H1 (cell line): ENCODE results near the gene PRKRIP1. TPM values are rescaled to one million over a fixed set of nuclear protein-coding genes. Genes with fewer than 3 reads are reported as not detected.

Source experiments
- CTCF ChIA-PET: fragments of 300-600 bp; sonication (Branson Sonifier 250); formaldehyde crosslinking; loops from one replicate; lab custom pipeline; 2021; ENCODE audit not compliant: partially characterized antibody; lab: Charles Lee
- POLR2A ChIA-PET: fragments of 300-600 bp; sonication (Branson Sonifier 250); formaldehyde crosslinking; loops from one replicate; lab custom pipeline; 2021; ENCODE audit warnings: inconsistent platforms; ENCODE audit not compliant: partially characterized antibody; lab: Charles Lee
- DNase-seq, 2 experiments: peaks; one replicate each; pipeline versions ENCODE4 v3.0.0 to v3.0.0-alpha.2; 2010 to 2022; ENCODE audit warnings: low spot score in 2 of 2, low read depth in 1 of 2, mixed read lengths in 1 of 2
- FAIRE-seq: peaks from 2 replicates; lab custom pipeline; 2011; peaks lifted over from hg19 to GRCh38; lab: Jason Lieb, UNC
- H2AFZ ChIP-seq: 2 replicates; pipeline ENCODE4 v1.8.1; 2012; ENCODE audit warnings: low read length, inconsistent platforms
- H2AK5ac ChIP-seq: 2 replicates; pipeline ENCODE4 v1.6.1; 2013; ENCODE audit warnings: low read depth, low read length
- H2BK120ac ChIP-seq: replicated peaks from 2 replicates; pipeline ENCODE3; 2013; ENCODE audit warnings: low read depth, low read length, inconsistent platforms
- H2BK12ac ChIP-seq: 2 replicates; pipeline ENCODE4 v1.6.1; 2013; ENCODE audit warnings: low read depth, low read length
- H2BK15ac ChIP-seq: 2 replicates; pipeline ENCODE4 v1.6.1; 2013; ENCODE audit warnings: low read length
- H2BK20ac ChIP-seq: 2 replicates; pipeline ENCODE4 v1.6.1; 2013; ENCODE audit warnings: low read length
- H2BK5ac ChIP-seq: 2 replicates; pipeline ENCODE4 v1.6.1; 2013; ENCODE audit warnings: low read depth, low read length
- H3K14ac ChIP-seq: 2 replicates; pipeline ENCODE4 v1.6.1; 2013; ENCODE audit warnings: inconsistent platforms; ENCODE audit not compliant: insufficient read length
- H3K18ac ChIP-seq: 2 replicates; pipeline ENCODE4 v1.6.1; 2013; ENCODE audit warnings: low read length; ENCODE audit errors: extremely low read depth
- H3K23ac ChIP-seq: 2 replicates; pipeline ENCODE4 v1.6.1; 2013; ENCODE audit warnings: inconsistent platforms; ENCODE audit not compliant: insufficient read length
- H3K23me2 ChIP-seq: 2 replicates; pipeline ENCODE4 v1.6.1; 2013; ENCODE audit warnings: low read depth, low read length
- H3K27ac ChIP-seq: 2 replicates; pipeline ENCODE4 v1.6.1; 2011; ENCODE audit warnings: low read depth, low read length, inconsistent platforms
- H3K27me3 ChIP-seq, 4 experiments: replicated peaks in 1 of 4; 1 replicate in 1 of 4; 2 replicates in 3 of 4; pipeline versions ENCODE4 v1.6.1 to v1.8.1; 2011 to 2013; ENCODE audit warnings: low read length in 3 of 4, mild to moderate bottlenecking in 3 of 4, inconsistent platforms in 2 of 4, mixed read lengths in 2 of 4, moderate library complexity in 1 of 4; ENCODE audit not compliant: control insufficient read depth in 3 of 4, insufficient read depth in 3 of 4; ENCODE audit errors: extremely low read depth in 1 of 4
- H3K36me3 ChIP-seq, 4 experiments: 2 replicates each; pipeline versions ENCODE4 v1.6.1 to v1.8.1; 2011 to 2013; ENCODE audit warnings: mild to moderate bottlenecking in 4 of 4, low read length in 3 of 4, moderate library complexity in 2 of 4, control low read depth in 1 of 4, inconsistent platforms in 1 of 4; ENCODE audit not compliant: insufficient read depth in 4 of 4, control insufficient read depth in 2 of 4
- H3K4ac ChIP-seq: replicated peaks from 2 replicates; pipeline ENCODE3; 2013; ENCODE audit warnings: low read length, low read depth, mixed read lengths, inconsistent platforms; ENCODE audit not compliant: insufficient read length
- H3K4me1 ChIP-seq, 4 experiments: replicated peaks in 1 of 4; 1 replicate in 1 of 4; 2 replicates in 3 of 4; pipeline versions ENCODE4 v1.6.1 to v1.8.1; 2011 to 2013; ENCODE audit warnings: low read length in 3 of 4, inconsistent platforms in 2 of 4, mixed read lengths in 1 of 4; ENCODE audit not compliant: insufficient read depth in 4 of 4, control insufficient read depth in 3 of 4
- H3K4me2 ChIP-seq, 2 experiments: 2 replicates each; pipeline versions ENCODE4 v1.6.1 to v1.8.1; 2011 to 2013; ENCODE audit warnings: low read depth in 2 of 2, low read length in 2 of 2, control low read depth in 1 of 2, inconsistent platforms in 1 of 2, mild to moderate bottlenecking in 1 of 2; ENCODE audit not compliant: insufficient read depth in 1 of 2
- H3K4me3 ChIP-seq, 4 experiments: fragments of 200-600, 300-600 bp in 1 of 4; sonication (generic), shearing (Covaris generic), sonication (Bioruptor Twin) in 1 of 4; 2 replicates each; pipeline versions ENCODE4 v1.5.1 to v1.8.1; 2011 to 2016; ENCODE audit warnings: low read length in 4 of 4, low read depth in 3 of 4, control low read depth in 2 of 4, inconsistent platforms in 2 of 4, mild to moderate bottlenecking in 2 of 4, mixed read lengths in 1 of 4, moderate library complexity in 1 of 4; ENCODE audit not compliant: insufficient read depth in 2 of 4; ENCODE audit errors: extremely low read depth in 1 of 4
- H3K56ac ChIP-seq: replicated peaks from 2 replicates; pipeline ENCODE3; 2013; ENCODE audit warnings: low read depth, mild to moderate bottlenecking, mixed read lengths, low read length, inconsistent platforms; ENCODE audit not compliant: insufficient read length
- H3K79me1 ChIP-seq: 2 replicates; pipeline ENCODE4 v1.6.1; 2013; ENCODE audit warnings: low read depth, low read length, control low read depth
- H3K79me2 ChIP-seq, 2 experiments: 2 replicates each; pipeline versions ENCODE4 v1.6.1 to v1.8.1; 2012 to 2013; ENCODE audit warnings: low read length in 2 of 2, mild to moderate bottlenecking in 2 of 2, inconsistent platforms in 1 of 2; ENCODE audit not compliant: insufficient read depth in 2 of 2, control insufficient read depth in 1 of 2
- H3K9ac ChIP-seq, 4 experiments: replicated peaks in 1 of 4; 1 replicate in 1 of 4; 2 replicates in 3 of 4; pipeline versions ENCODE4 v1.6.1 to v1.8.1; 2011 to 2013; ENCODE audit warnings: low read depth in 3 of 4, low read length in 3 of 4, control low read depth in 2 of 4, mild to moderate bottlenecking in 2 of 4, moderate library complexity in 2 of 4, inconsistent platforms in 1 of 4; ENCODE audit errors: extremely low read depth in 1 of 4
- H3K9me3 ChIP-seq, 2 experiments: 2 replicates each; pipeline versions ENCODE4 v1.6.1 to v1.8.1; 2012 to 2013; ENCODE audit warnings: mild to moderate bottlenecking in 2 of 2, moderate library complexity in 2 of 2, control low read depth in 1 of 2, inconsistent platforms in 1 of 2, low read depth in 1 of 2, low read length in 1 of 2, mixed read lengths in 1 of 2; ENCODE audit not compliant: insufficient read depth in 2 of 2
- H4K20me1 ChIP-seq, 2 experiments: replicated peaks in 1 of 2; 2 replicates each; pipeline versions ENCODE3 to v1.8.1; 2011 to 2013; ENCODE audit warnings: inconsistent platforms in 2 of 2, low read length in 2 of 2, mild to moderate bottlenecking in 1 of 2; ENCODE audit not compliant: insufficient read depth in 2 of 2, control insufficient read depth in 1 of 2
- H4K5ac ChIP-seq: 2 replicates; pipeline ENCODE4 v1.6.1; 2013; ENCODE audit warnings: low read length, low read depth, mixed read lengths, inconsistent platforms; ENCODE audit not compliant: insufficient read length
- H4K8ac ChIP-seq: 2 replicates; pipeline ENCODE4 v1.8.0; 2013; ENCODE audit warnings: mild to moderate bottlenecking, moderate library complexity, low read length, inconsistent platforms; ENCODE audit not compliant: insufficient read depth; ENCODE audit errors: extremely low read depth
- H4K91ac ChIP-seq: replicated peaks from 2 replicates; pipeline ENCODE3; 2013; ENCODE audit warnings: low read length, mixed read lengths, inconsistent platforms; ENCODE audit not compliant: insufficient read length
- CHD2 ChIP-seq: IDR thresholded peaks from 2 replicates; pipeline ENCODE4 v1.6.1; 2012; ENCODE audit warnings: low read length, improper control_type of control experiment
- CREB1 ChIP-seq: IDR thresholded peaks from 2 replicates; pipeline ENCODE4 v1.6.1; 2012; ENCODE audit warnings: inconsistent platforms
- HDAC2 ChIP-seq, 2 experiments: fragments of 300-600 bp in 1 of 2; sonication (generic) in 1 of 2; IDR thresholded peaks; 2 replicates each; pipeline ENCODE4 v1.6.1; 2011 to 2012; ENCODE audit warnings: low read depth in 2 of 2, low read length in 2 of 2, mild to moderate bottlenecking in 2 of 2, moderate library complexity in 2 of 2, borderline replicate concordance in 1 of 2, inconsistent platforms in 1 of 2
- HDAC6 ChIP-seq: IDR thresholded peaks from one replicate; pipeline ENCODE4 v1.7.1; 2012; ENCODE audit warnings: low read depth, mild to moderate bottlenecking, inconsistent platforms, low read length, moderate library complexity
- WGBS, 2 experiments: shearing (Covaris generic) in 1 of 2; methylation state at CpG; one replicate each; pipeline versions ENCODE4 v1.1.6 to v1.1.7; 2013 to 2015; ENCODE audit warnings: low lambda C conversion rate in 2 of 2, mixed read lengths in 2 of 2, inconsistent platforms in 1 of 2, low coverage in 1 of 2, missing lambda C conversion rate in 1 of 2; ENCODE audit not compliant: insufficient replicate concordance in 2 of 2, insufficient coverage in 1 of 2, insufficient read length in 1 of 2; ENCODE audit errors: extremely low coverage in 1 of 2, missing lambda C conversion rate in 1 of 2; 5-methylcytosine and 5-hydroxymethylcytosine counted together
- polyA plus RNA-seq, 7 experiments: library from polyadenylated mRNA; depleted of rRNA in 3 of 7; stranded (reverse) in 5 of 7; unstranded in 2 of 7; fragments of >200 nt in 5 of 7; fragments of 200-250 nt in 2 of 7; gene quantifications; 1 replicate in 5 of 7; 2 replicates in 1 of 7; 4 replicates in 1 of 7; pipeline versions ENCODE4 v1.2.1 to v1.2.3, GENCODE V29; 2011 to 2013; ENCODE audit warnings: missing spikeins in 2 of 7, mixed read lengths in 2 of 7
- total RNA-seq: library from RNA; stranded (reverse); fragmentation: NEBNext Ultra II Directional; extraction: Animal tissue kit (Norgen Biotek cat#: 25700); gene quantifications from 2 replicates; pipeline ENCODE4 v1.2.1, GENCODE V29; 2021
- TF ChIP-seq, protein P1 (sequence below): IDR thresholded peaks from 2 replicates; pipeline ENCODE4 v1.6.1; 2011; ENCODE audit warnings: low read depth, mild to moderate bottlenecking, low read length; ENCODE audit not compliant: insufficient read depth
- TF ChIP-seq, protein P2 (sequence below): IDR thresholded peaks from 2 replicates; pipeline ENCODE4 v1.6.1; 2012; ENCODE audit warnings: low read length, inconsistent platforms

Gene PRKRIP1
- total and polyA plus RNA-seq, 2 of the 8 experiments (the other 6 are each of a cell fraction or from before 2014, with no cell fraction given) = 11.1 to 22.0 TPM

DNA sequence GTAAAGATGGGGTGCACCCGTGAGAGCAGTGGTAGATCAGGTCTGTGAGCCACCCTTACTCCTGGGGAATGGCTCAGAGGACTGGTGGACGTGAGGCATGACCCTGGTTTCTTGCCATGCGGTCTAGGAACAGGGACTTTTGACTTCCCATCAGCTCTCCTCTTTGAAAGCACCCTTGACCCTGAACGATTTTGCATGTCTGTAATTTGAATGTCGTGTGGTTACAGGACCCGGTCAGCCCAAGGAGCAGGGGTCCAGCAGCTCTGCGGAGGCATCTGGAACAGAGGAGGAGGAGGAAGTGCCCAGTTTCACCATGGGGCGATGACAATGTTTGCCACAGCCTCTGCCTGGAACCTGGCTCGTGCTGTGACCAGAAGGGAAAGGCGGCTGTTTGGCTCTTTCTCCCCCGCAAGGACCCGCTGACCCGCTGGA lies 28.6 kb downstream of the PRKRIP1 start:
- no peaks in the 10 kb centered on the region for H3K27me3 ChIP-seq
- no peak overlapping the region for H3K4ac ChIP-seq
- H2BK12ac ChIP-seq = no peak overlapping the region
- no peak overlapping the region for H2AK5ac ChIP-seq
- H3K14ac ChIP-seq = no peak overlapping the region
- H3K23me2 ChIP-seq = no peaks in the 10 kb centered on the region
- H4K8ac ChIP-seq = peak overlapping the region; percentile 16; the same call in 1 of the 2 replicates
- no peak for TF ChIP-seq CHD2
- TF ChIP-seq CREB1 = no peak
- no peak for TF ChIP-seq HDAC6
- TF ChIP-seq, protein P1, sequence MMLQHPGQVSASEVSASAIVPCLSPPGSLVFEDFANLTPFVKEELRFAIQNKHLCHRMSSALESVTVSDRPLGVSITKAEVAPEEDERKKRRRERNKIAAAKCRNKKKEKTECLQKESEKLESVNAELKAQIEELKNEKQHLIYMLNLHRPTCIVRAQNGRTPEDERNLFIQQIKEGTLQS = no peak
- TF ChIP-seq HDAC2 (IDR thresholded peaks at IDR 0.05; ENCODE audit: borderline replicate concordance in 1 of 2, low read depth in 2 of 2, low read length in 2 of 2) = no peak
- TF ChIP-seq, protein P2, sequence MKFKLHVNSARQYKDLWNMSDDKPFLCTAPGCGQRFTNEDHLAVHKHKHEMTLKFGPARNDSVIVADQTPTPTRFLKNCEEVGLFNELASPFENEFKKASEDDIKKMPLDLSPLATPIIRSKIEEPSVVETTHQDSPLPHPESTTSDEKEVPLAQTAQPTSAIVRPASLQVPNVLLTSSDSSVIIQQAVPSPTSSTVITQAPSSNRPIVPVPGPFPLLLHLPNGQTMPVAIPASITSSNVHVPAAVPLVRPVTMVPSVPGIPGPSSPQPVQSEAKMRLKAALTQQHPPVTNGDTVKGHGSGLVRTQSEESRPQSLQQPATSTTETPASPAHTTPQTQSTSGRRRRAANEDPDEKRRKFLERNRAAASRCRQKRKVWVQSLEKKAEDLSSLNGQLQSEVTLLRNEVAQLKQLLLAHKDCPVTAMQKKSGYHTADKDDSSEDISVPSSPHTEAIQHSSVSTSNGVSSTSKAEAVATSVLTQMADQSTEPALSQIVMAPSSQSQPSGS = no peak
- TF ChIP-seq, all 59 proteins: peak for 0
- H3K79me2 ChIP-seq = no peaks in the 10 kb centered on the region
- no peak overlapping the region for H2AFZ ChIP-seq
- H3K18ac ChIP-seq = no peak overlapping the region
- CTCF ChIA-PET = interaction anchor here (0.9 to 3.6 kb wide), 3 partner anchors 20 to 28 kb away, joined by 3 to 12 read pairs (median 5); partner anchors contain the start of gene PRKRIP1
- H2BK120ac ChIP-seq = no peak overlapping the region
- FAIRE-seq (no peak), DNase-seq (no peak)
- no peaks in the 10 kb centered on the region for H3K9me3 ChIP-seq
- peaks cover 3 to 7% of the 10 kb centered on the region in 2 experiments for H4K20me1 ChIP-seq
- peaks cover 2 to 14% (median 7%) of the 10 kb centered on the region in 4 experiments; a peak in 6 of 8 replicates for H3K36me3 ChIP-seq
- H3K27ac ChIP-seq = no peak overlapping the region
- H2BK20ac ChIP-seq = no peak overlapping the region; the same call in 1 of the 2 replicates
- H4K5ac ChIP-seq = no peak overlapping the region
- H3K4me2 ChIP-seq = no peak overlapping the region
- POLR2A ChIA-PET = interaction anchor here (0.9 to 9.5 kb wide), 5 partner anchors 9 to 46 kb away, joined by 3 to 49 read pairs (median 3); partner anchors contain the start of gene ORAI2
- H2BK15ac ChIP-seq = no peak overlapping the region
- no peak overlapping the region for H3K9ac ChIP-seq
- no peaks in the 10 kb centered on the region; the same call in 1 of the 2 replicates for H3K79me1 ChIP-seq
- H3K4me3 ChIP-seq = no peak overlapping the region
- H3K56ac ChIP-seq = no peak overlapping the region
- H2BK5ac ChIP-seq = no peak overlapping the region; the same call in 1 of the 2 replicates
- no peak overlapping the region for H4K91ac ChIP-seq
- peaks cover 0 to 14% (median 1%) of the 10 kb centered on the region in 4 experiments; a peak in 2 of 7 replicates for H3K4me1 ChIP-seq
- H3K23ac ChIP-seq = no peak overlapping the region
- 90% methylated on average over 12 of the region's 13 CpGs; no CpG with 5 or more reads in 1 of the 2 experiments for WGBS, 2 experiments
